ENCODE results near the gene ASIC3.
"Not testable (repeated sequence)": the region's sequence is repeated elsewhere in the genome, so short reads cannot be mapped to it uniquely, and the experiment has no call there.

The ASIC3 gene

DNA sequence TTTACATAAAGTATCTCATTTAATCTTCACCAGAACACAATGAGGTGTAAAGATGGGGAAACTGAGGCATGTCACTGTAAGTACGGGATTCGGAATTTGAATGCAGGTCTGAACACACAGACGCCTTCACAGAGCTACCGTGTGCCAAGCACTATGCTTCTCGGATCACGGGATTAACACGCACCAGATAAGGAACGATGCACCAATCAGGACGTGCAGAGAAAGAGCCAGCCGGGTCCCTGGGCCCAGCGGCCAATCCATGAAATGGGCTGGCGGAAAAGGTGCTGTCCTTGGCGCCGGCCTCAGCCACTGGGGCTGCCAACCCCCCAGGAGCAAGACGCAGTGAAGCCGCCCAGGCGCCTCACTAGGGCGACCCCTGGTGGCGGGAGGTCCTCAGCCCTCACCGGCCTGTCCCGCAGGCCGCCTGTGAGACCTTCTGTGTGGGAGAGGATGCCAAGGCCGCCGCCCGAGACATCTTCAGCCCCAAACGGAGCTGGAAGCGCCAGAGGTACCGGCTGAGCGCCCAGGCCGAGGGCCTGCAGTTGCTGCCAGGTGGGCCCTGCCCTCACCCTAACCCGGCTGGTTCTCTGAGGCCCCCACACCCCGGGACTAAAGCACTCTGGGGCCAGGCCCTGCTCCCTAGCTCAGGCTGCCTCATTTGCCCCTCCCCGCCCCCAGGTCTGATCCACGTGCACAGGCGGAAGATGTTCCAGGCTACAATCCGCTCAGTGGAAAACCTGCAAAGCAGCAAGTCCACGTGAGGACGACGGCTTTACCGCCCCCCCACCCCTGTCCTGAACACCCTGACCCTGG, 39.6 kb upstream of the ASIC3 start:
- intact Hi-C loops (cut with DNase I; ENCODE audit: low total_unique reads), result loop anchor here (5.0 kb wide), 1 partner anchor 111 kb away; no protein-coding TSS in a partner anchor
- H3K4me3 ChIP-seq, result no peak overlapping the region
- peaks cover 0 to 22% (median 9%) of the 10 kb centered on the region in 4 donors for H3K4me1 ChIP-seq
- H3K9me3 ChIP-seq, result no peaks in the 10 kb centered on the region
- H3K36me3 ChIP-seq, result no peaks in the 10 kb centered on the region
- no peak overlapping the region for H3K27ac ChIP-seq
- peaks cover 0 to 63% of the 10 kb centered on the region in 2 donors for H3K27me3 ChIP-seq
- DNase-seq, result no peak
- TF ChIP-seq, protein P1, sequence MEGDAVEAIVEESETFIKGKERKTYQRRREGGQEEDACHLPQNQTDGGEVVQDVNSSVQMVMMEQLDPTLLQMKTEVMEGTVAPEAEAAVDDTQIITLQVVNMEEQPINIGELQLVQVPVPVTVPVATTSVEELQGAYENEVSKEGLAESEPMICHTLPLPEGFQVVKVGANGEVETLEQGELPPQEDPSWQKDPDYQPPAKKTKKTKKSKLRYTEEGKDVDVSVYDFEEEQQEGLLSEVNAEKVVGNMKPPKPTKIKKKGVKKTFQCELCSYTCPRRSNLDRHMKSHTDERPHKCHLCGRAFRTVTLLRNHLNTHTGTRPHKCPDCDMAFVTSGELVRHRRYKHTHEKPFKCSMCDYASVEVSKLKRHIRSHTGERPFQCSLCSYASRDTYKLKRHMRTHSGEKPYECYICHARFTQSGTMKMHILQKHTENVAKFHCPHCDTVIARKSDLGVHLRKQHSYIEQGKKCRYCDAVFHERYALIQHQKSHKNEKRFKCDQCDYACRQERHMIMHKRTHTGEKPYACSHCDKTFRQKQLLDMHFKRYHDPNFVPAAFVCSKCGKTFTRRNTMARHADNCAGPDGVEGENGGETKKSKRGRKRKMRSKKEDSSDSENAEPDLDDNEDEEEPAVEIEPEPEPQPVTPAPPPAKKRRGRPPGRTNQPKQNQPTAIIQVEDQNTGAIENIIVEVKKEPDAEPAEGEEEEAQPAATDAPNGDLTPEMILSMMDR (IDR thresholded peaks at IDR 0.05), result peak; percentile 45 to 61

DNA sequence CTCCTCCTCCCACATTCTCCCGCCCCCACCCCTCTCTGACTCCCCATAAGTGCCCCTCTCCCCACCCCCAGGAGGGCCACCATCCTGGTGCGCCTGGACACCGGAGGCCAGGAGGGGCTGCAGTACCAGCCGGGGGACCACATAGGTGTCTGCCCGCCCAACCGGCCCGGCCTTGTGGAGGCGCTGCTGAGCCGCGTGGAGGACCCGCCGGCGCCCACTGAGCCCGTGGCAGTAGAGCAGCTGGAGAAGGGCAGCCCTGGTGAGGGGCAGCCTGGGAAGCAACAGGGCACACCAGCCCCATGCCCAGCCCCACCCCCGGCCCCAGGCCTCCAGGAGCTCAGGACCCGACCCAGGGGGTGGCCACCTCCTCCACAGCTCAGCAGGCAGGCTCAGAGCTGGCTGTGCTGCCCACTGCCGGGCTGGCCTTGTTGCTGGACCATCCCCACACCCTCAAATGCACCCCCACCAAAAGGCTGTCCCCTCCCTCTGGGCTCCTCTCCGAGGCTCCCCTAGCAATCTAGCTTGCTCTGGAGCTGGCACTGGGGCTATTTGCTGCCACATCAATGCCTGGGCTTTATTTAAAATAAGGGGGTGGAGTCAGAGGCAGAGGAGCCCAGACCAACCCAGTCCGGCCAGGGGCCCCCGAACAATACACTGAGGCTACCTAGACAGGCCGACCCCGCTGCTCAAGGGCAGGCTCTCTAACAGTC, 38.8 kb upstream of the ASIC3 start:
- Histone ChIP-seq H3K36me3 (no peaks in the 10 kb centered on the region), H3K27me3 (peaks cover 0 to 71% of the 10 kb centered on the region in 2 donors), H3K9me3 (no peaks in the 10 kb centered on the region), H3K4me3 (no peak overlapping the region), H3K4me1 (peaks cover 0 to 29% (median 14%) of the 10 kb centered on the region in 4 donors), H3K27ac (no peak overlapping the region)
- intact Hi-C loops (cut with DNase I; ENCODE audit: low total_unique reads), result loop anchor here (5.0 to 10.0 kb wide), 2 partner anchors 105 to 112 kb away; no protein-coding TSS in a partner anchor
- no peak for DNase-seq
- TF ChIP-seq, protein P1 (IDR thresholded peaks at IDR 0.05), result no peak

DNA sequence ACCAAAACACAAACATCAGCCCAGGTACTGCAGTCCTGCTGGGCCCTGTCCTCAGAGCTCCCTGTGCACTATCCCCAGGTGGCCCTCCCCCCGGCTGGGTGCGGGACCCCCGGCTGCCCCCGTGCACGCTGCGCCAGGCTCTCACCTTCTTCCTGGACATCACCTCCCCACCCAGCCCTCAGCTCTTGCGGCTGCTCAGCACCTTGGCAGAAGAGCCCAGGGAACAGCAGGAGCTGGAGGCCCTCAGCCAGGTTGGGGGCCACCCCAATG, 38.4 kb upstream of the ASIC3 start:
- H3K4me1 ChIP-seq, result peaks cover 0 to 29% (median 14%) of the 10 kb centered on the region in 4 donors
- H3K27me3 ChIP-seq, result peaks cover 0 to 76% of the 10 kb centered on the region in 2 donors
- no peaks in the 10 kb centered on the region for H3K9me3 ChIP-seq
- no peak for DNase-seq
- no peaks in the 10 kb centered on the region for H3K36me3 ChIP-seq
- no peak overlapping the region for H3K27ac ChIP-seq
- TF ChIP-seq, protein P1 (IDR thresholded peaks at IDR 0.05), result no peak
- no peak overlapping the region for H3K4me3 ChIP-seq
- intact Hi-C loops (cut with DNase I; ENCODE audit: low total_unique reads), result loop anchor here (10.0 kb wide), 1 partner anchor 105 kb away; no protein-coding TSS in a partner anchor

DNA sequence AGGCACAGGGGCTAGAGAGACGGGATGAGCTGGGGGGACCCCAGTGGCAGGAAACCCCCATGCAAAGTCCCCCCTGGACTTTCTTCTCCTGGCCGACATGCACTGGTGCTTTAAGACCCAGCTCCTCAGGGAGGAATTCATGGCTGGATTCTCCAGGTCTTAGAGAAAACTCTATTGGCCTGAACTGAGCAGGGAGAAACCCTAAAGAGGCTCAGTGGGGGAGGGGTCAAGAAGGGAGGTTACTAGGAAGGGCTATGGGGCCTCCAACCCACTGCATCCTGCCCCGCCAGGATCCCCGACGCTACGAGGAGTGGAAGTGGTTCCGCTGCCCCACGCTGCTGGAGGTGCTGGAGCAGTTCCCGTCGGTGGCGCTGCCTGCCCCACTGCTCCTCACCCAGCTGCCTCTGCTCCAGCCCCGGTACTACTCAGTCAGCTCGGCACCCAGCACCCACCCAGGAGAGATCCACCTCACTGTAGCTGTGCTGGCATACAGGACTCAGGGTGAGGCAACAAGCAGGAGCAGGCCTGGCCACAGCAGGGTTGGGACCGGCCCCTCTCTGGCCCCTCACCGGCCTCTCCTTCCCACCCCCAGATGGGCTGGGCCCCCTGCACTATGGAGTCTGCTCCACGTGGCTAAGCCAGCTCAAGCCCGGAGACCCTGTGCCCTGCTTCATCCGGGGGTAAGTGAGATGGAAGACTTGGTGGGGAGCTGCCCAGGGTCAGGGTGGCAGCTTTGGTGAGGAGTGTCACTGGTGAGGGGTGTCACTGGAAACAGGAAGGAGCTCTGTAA, 37.8 kb upstream of the ASIC3 start:
- Histone ChIP-seq H3K27ac (no peak overlapping the region), H3K9me3 (no peaks in the 10 kb centered on the region), H3K27me3 (peaks cover 0 to 81% of the 10 kb centered on the region in 2 donors), H3K4me3 (no peak overlapping the region), H3K36me3 (no peaks in the 10 kb centered on the region), H3K4me1 (peaks cover 0 to 29% (median 14%) of the 10 kb centered on the region in 4 donors)
- TF ChIP-seq, protein P1 (IDR thresholded peaks at IDR 0.05), result no peak
- intact Hi-C loops (cut with DNase I; ENCODE audit: low total_unique reads), result loop anchor here (10.0 kb wide), 1 partner anchor 104 kb away; no protein-coding TSS in a partner anchor
- no peak for DNase-seq

DNA sequence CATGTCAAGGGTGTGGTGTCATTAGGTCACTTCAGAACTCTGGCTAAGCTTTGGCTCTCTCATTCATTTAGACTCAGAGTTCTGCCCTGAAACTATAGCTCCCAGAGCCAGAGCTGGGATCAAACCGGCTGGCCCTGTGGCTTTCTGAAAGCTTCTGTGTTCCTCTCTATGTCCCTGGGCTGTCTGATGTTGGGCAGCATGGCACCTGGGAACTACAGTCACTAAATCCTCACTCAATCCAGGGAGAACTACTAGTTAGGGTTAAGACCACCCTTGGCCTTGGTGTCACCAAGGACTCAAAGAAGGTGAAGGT, 37.3 kb upstream of the ASIC3 start:
- TF ChIP-seq, protein P1 (IDR thresholded peaks at IDR 0.05), result no peak
- Histone ChIP-seq H3K27me3 (peaks cover 0 to 87% of the 10 kb centered on the region in 2 donors), H3K4me3 (no peak overlapping the region), H3K4me1 (peaks cover 0 to 29% (median 14%) of the 10 kb centered on the region in 4 donors), H3K27ac (no peak overlapping the region), H3K36me3 (no peaks in the 10 kb centered on the region), H3K9me3 (no peaks in the 10 kb centered on the region)
- DNase-seq, result no peak
- intact Hi-C loops (cut with DNase I; ENCODE audit: low total_unique reads), result loop anchor here (10.0 kb wide), 1 partner anchor 104 kb away; no protein-coding TSS in a partner anchor

DNA sequence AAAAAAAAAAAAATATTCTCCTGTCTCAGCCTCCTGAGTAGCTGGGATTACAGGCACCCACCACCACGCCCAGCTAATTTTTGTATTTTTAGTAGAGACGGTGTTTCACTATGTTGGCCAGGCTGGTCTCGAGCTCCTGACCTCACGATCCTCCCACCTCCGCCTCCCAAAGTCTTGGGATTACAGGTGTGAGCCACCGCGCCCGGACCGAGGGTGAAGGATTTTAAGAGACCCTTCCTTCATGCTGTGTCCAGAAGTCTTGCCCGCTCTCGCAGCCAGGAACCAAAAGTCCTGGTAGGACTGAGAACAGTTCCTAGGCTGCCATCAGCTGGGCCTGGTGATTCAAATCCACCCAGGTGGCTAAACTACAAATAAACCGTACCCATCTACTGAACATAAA, 36.7 kb upstream of the ASIC3 start:
- intact Hi-C loops (cut with DNase I; ENCODE audit: low total_unique reads), result loop anchor here (10.0 kb wide), 1 partner anchor 103 kb away; no protein-coding TSS in a partner anchor
- H3K4me3 ChIP-seq, DNase-seq, H3K36me3 ChIP-seq, H3K27ac ChIP-seq, H3K9me3 ChIP-seq: not testable (repeated sequence)
- Histone ChIP-seq H3K4me1 (peaks cover 0 to 29% (median 14%) of the 10 kb centered on the region in 4 donors), H3K27me3 (peaks cover 0 to 92% of the 10 kb centered on the region in 2 donors)
